GM10847 (cell line): Measurements from ENCODE around the gene MANSC1.

Experiments
- POLR2A ChIP-seq: IDR thresholded peaks from 2 replicates; pipeline ENCODE4 v1.6.1; 2011; ENCODE audit not compliant: insufficient read length; ENCODE audit errors: extremely low read depth

Gene MANSC1

GRCh38 chr12:12349711-12350665 lies at the start of gene MANSC1:
MANSC1 (minus strand) TSS chr12:12350242; CDS start chr12:12343314, 6,928 bp downstream.
- TF ChIP-seq POLR2A: no peak

DNA sequence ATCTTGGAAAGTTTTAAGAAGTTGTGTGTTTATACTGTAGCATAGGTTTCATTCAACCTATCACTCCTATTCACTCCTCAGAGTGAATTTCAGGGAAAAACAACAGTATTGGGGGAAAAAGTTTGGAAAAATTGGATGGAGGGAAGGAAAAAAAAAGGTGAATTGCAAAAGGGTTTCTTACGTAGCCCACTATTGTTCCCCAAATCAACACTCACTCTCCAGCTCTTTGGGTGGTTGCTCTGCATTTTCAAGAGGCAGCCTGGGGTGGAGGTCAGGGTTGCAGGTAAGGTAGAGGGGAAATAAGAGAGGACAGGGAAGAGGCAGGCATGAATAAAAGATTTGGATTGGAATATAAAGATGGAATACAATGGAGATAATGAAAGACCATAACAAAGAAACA lies 49.1 kb upstream of the MANSC1 start:
- no peak for TF ChIP-seq POLR2A

DNA sequence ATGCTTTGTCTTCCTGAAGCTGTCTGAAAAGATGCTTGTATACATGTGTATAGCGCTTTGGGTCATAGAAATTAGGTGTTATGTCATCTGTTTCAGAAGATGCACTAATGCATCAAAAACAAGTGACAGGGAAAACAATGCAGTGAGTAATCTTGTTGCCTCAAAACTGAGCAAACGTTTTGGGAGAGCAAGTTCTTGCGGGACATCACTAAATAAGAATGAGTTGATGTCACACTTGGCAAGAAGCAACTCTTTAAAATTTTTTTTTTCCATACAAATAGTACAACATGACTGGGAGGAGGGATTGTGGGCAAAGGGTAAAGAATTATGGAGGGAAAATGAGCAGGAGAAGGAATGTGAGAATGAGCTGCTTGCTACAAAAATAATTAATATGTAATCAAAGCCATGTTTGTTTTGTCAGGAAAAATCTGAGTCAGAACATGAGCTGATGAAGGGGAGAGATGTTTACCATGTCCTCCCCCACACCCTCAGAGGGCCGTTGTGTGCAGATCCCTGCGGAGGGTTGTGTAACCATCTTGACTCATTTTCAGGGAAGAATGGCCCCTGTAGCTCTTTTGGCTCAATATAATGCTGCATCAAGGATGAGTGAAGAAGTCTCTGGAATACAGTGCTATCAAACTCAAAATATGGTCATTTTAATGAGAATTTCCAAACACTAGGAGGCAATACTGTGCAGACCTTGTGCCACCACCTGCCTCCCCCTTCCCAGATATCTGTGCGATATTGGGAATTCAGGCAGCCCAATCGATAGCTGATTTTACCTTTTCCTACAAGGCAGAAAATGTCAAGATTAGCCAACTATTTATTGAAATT lies 48.2 kb upstream of the MANSC1 start:
- no peak for TF ChIP-seq POLR2A

DNA sequence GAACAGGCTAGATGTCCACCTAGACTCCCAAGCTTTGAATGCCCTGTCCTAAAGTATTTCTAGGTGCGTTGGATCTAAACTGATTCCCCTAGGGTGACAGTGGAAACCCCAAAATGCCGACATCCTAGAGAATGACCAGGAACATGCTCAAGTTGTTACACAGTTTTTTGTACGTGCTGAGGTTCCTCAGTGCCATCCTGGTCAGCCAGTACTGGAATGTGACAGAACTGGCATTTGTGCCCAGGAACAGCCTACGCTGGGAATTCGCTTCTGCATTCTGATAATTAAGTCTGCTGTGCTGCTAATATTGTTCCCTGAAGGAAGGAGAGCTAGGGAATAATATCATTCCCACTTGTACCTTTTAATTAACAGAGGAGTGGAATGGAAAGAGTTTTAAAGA lies 47.1 kb upstream of the MANSC1 start:
- TF ChIP-seq POLR2A: no peak

DNA sequence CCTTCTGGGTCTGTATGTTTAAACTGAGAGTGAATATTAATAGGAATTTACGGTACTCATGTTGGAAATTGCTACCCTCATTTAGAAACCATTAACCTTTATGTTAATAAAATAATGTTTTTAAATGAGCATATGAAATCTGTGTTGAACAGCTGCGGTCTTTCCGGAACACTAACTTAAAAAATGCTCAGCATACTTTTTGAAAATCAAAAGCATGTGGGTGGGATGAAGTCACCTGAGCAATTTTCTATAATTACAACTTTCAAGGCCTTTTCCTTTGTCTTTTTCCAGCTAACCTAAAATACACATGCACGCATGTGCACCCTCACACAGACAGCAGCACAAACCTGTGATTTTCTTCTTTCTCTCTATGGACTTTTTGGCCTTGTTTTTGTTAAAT lies 46.7 kb upstream of the MANSC1 start:
- no peak for TF ChIP-seq POLR2A

GRCh38 chr12:12393171-12393570 lies 43.1 kb upstream of the MANSC1 start:
- TF ChIP-seq POLR2A: no peak

GRCh38 chr12:12392413-12392812 lies 42.4 kb upstream of the MANSC1 start:
- no peak for TF ChIP-seq POLR2A

DNA sequence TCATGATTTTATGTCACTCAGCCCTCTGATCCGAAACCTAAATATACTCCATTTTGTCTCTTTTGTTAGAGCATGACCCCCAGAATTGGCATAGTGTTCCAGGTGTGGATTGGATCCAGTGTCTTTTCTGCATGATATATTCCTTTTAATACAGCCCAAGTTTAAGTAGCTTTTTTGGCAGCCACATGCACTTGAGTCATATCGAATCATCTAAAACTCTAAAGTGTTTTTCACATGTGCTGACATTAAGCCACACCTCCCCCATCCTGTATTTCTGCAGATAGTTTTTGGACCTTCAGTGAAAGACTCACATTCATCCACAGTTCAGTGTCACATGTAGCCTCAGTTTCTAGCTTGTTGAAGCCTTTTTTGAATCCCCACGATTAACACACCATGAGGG lies 37.5 kb upstream of the MANSC1 start:
- no peak for TF ChIP-seq POLR2A

DNA sequence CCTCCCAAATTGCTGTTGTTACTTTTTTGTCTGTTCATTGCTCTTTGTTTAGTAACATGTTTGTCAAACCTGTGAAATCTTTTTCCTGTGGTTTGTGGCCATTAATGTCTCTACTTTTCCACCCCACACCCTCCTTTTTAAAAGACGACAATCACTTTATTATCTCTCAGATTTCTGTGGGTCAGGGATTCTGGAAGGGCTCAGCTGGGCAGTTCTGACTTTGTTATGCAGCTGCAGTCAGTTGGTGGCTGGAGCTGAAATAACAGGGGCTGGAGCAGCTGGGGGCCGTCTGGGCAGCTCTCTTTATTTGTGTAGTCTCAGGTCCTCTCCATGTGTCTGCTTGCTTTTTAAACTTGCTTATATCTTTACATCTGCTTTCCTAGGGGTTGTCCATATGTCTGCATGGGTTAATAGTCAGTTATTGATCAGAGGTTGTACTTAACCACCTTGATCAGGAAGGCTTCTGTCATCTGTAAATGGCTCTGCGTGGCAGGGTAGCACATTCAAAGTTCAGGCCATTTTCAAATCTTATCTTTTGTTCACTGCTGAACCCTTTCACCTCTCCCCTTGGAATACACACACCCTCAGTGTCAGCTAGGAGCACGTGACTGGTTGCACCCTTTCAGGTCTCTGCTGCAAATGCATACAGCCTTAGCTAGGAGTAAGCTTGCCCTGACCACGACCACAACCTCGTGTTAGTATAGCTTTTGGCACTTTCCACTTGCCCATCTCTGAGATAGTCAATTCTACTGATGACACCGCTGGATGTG lies 34.7 kb upstream of the MANSC1 start:
- no peak for TF ChIP-seq POLR2A

- TF ChIP-seq POLR2A: no peak
Measured at GRCh38 chr12:12381982-12382381, 31.9 kb upstream of the MANSC1 start.

DNA sequence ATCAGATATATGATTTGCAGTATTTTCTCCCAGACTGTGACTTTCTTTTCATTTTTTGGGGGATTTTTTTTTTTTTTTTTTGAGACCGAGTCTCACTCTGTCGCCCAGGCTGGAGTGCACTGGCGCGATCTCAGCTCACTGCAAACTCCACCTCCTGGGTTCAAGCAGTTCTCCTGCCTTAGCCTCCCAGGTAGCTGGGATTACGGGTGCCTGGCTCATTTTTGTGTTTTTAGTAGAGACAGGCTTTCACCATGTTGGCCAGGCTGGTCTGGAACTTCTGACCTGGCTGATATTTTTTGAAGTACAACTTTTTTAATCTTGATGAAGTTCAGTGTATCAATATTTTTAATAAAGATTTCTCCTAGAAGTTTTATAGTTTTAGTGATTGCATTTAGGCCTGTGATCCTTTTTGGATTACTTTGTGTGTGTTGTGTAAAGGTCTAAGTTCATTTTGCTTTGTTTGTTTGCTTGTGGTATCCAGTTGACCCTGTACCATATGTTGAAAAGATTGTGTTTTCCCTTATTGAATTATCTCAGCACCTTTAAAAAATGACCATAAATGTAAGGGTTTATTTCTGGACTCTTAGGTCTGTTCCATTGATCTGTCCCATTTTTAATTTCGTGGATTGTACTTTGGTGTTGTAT lies 31.0 kb upstream of the MANSC1 start:
- TF ChIP-seq POLR2A: no peak

DNA sequence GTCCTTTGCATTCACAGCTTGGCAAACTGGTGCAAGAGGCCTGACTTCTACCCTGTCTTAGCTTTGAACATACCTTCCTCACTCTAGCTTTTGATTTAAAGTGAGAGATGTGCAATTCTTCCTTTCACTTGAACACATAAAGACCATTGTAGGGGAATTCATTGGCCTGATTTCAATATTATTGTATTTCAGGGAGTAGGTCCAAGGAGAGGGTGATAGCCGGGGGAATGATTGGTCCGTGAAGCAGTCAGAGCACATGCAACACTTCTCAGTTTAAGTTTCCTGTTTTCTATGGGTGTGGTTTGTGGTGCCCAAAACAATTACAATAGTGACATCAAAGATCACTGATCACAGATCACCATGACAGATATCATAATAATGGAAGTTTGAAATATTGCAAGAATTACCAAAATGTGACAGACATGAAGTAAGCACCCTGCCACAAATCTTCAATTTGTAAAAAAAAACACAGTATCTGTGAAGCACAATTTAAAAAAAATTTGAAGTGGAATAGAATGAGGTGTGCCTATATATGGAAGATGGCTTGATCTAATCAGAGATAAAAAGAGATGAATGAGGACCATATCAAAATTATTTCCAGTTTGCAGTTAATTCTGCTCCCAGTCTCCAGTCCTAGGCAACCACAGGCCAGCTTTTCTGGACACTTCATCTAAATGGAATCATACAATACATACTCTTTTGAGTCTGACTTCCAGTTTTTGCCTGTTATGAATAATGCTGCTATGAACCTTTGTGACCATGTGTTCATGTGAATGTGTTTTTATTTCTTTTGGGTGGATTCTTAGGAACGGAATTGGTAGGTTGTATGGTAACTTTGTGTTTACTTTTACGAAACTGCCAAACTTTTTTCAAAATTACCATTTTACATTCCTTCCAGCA lies 30.0 kb upstream of the MANSC1 start:
- no peak for TF ChIP-seq POLR2A

GRCh38 chr12:12378616-12379015 lies 28.6 kb upstream of the MANSC1 start:
- no peak for TF ChIP-seq POLR2A
